DOHH2 (cell line): ENCODE results near the gene CLMN.

Experiments
- EZH2phosphoT487 ChIP-seq: fragments of 200-600 bp; sonication (generic); IDR thresholded peaks from 2 replicates; pipeline ENCODE4 v1.6.1; 2017; ENCODE audit warnings: borderline replicate concordance, mild to moderate bottlenecking, antibody characterized with exemption, low read length, moderate library complexity, mixed read lengths
- TF ChIP-seq, protein P1 (sequence below): fragments of 200-600 bp; sonication (generic); IDR thresholded peaks from one replicate; pipeline ENCODE4 v1.5.1; 2014; ENCODE audit warnings: antibody characterized with exemption, mild to moderate bottlenecking, low read depth, low read length; ENCODE audit not compliant: poor library complexity, severe bottlenecking

- TF ChIP-seq, protein P1, sequence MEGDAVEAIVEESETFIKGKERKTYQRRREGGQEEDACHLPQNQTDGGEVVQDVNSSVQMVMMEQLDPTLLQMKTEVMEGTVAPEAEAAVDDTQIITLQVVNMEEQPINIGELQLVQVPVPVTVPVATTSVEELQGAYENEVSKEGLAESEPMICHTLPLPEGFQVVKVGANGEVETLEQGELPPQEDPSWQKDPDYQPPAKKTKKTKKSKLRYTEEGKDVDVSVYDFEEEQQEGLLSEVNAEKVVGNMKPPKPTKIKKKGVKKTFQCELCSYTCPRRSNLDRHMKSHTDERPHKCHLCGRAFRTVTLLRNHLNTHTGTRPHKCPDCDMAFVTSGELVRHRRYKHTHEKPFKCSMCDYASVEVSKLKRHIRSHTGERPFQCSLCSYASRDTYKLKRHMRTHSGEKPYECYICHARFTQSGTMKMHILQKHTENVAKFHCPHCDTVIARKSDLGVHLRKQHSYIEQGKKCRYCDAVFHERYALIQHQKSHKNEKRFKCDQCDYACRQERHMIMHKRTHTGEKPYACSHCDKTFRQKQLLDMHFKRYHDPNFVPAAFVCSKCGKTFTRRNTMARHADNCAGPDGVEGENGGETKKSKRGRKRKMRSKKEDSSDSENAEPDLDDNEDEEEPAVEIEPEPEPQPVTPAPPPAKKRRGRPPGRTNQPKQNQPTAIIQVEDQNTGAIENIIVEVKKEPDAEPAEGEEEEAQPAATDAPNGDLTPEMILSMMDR = no peak
- TF ChIP-seq EZH2phosphoT487 = no peak
Measured at GRCh38 chr14:95132760-95133159, 186.9 kb downstream of the CLMN start.
